HG03460 (cell line): ENCODE data around the gene ANK2.
"Not testable (repeated sequence)": the region's sequence is repeated elsewhere in the genome, so short reads cannot be mapped to it uniquely, and the experiment has no call there.

Experiments
- ATAC-seq: cut with Tn5 transposase; IDR thresholded peaks from one replicate; pipeline ENCODE4 v1.9.1; 2021; ENCODE audit not compliant: unreplicated experiment

The ANK2 gene

DNA sequence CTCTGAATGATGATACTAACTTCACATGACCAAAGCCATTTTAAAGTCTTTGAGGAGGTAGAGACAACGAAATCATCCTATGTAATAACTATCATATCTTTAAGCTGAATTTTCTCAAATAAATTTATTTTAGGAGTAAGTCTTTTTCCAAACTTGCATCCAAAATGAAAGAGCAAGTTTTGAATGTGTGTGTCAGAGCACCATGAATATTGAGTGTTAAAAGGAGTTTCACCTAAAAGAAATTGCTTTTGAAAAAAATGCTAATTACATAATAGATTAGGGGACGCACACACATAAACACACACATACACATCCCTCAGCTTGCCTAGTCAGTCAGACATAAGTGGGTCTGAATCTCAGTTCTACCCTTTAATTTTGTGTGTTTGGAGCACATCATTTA, 1.9 kb downstream of the ANK2 start:
- no peak for ATAC-seq

DNA sequence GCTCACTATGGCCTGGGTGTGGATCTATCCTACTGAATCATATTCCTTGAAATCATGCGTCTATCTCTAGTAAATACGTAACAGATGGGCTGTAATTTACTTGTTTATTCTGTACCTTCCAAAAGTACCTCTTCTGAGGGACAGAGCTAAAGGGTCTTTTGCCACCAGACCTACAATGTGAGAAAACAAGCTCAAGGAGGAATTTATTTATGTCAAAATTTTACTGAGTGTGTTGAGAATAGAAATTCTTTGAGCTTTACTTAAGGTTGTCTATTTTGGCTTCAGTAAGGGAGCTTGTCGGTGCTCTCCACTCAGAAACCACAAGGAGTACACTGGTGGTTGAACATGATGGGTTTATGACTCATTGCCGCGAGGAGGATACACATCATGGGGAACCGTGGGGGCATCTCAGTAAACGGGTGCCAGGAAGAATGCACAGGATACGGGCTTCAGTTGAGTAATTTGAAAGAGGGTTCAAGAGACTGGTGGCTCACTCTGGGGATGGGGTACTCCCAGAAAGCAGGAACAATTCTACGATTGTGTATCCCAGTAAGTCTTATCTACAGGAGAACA, 3.0 kb downstream of the ANK2 start:
- peak; percentile 97 for ATAC-seq

DNA sequence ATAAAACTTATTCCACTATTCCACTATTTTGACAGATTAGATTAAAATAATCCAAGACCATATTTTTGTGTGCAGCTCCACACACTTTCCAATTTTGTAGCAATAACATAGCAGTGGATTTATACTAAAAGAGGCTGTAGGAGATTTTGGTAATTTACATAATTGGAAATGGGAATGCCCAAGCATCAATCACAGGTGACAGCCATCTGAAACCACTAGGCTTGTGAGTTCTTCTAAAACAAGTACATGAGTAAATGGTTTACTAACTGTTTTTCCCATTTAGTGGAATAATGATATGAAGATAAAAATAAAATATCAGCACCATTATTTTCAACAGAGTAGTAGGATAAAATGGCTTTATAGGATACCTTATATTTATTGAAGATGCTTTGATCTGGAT, 4.4 kb downstream of the ANK2 start:
- no peak for ATAC-seq

DNA sequence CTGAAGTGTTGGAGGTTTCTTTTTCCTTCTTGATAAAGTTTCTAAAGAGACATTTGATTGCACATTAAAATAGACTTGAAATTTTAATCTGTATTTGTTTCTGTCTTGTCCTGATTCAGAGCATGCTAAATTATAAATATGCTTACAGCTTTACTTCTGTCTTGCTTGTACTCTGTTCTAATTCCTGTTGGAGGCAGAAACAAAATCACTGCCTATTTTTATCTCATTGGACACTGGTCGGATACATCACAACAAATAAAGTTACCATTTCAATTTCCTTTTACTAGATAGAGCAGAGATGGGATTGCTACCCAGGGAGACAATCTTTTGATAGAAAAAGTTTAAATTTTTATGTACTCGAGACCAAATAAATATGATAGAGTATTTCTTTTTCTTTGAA, 6.9 kb downstream of the ANK2 start:
- ATAC-seq = no peak

DNA sequence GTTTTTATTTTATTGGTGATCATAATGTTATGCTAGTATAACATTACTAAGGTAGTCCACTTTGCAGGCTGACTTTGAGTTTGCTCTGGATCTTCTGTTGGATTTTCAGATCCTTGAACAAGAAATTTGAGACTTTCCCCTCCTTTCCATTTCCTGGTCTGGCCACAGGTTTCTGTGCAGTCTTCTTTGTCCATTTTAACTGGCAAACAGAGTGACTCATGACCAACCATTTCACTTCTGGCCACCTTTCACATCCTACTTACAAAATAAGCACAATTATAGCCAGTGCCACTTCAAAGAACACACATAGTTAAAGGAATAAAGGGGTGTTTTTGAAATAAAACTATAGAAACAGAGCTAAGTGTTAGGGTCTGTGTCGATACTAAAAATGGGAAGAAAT, 8.4 kb downstream of the ANK2 start:
- no peak for ATAC-seq

DNA sequence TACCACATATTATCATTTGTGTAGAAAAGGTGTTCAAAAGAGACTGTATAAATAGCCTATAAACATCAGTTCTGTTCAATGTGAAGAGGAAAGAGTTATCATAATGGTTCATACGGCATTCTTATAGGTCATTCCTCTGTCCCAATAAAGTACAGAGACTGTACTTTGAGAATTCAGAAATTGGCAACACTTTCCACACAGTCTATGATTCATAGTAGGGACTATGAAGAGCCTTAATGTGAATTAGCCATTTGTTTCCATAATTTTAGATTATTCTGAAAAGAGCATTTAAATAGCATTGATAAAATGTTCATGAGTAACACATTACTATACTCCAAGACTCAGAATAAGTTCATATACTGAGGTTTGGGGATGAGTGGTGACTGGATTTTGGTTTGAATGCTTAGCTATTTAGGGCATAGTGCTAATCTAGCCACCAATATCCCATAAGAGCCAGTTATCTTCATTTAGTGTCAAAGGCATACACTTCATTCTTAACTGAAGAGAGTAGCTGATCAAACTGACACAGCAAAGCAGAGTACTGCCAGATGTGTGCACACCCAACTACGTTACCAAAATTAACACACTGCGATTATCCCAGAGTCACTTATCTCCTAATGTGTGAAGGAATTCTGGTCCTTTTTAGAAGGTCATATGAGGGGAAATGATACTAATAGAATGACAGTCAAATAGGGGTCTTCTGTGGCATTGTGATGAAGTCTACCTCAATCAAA, 10.2 kb downstream of the ANK2 start:
- no peak for ATAC-seq

DNA sequence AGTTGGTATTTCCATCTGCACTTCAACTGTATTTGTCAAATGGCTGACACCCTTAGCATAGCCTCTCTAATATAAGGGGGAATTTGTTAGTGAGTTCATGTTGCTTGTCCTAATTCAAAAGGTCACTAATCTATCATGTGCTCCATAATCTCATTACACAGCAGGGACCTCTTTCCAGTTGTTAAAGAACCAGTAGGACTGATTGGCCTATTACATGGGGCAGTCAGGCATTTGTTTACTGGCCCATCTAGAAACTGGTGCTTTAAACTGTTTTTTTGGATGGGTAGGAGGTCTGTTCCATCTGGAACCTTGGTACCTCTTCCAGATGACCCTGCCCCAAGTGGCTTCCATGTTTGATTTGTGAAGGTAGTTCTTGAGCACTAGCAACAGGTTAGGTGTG, 11.4 kb downstream of the ANK2 start:
- ATAC-seq = no peak

DNA sequence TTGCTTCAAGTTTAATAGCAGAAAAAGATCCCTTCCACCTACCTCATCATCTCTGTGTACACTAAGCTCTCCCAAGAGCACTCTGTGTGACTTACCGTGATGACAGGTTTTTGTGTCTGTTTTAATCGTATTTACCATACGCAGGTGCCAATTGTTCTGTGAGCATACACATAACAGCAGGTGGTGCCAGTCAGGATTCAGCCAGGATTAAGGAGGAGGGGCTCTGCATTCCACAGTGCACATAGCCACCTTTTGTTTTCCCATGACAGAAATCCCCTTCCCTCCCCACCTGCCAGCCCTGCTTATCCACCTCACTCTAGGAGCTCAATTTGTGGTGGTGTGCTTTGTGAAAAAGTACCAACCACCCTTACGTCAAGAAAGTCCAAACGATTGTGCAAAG, 14.8 kb downstream of the ANK2 start:
- no peak for ATAC-seq

DNA sequence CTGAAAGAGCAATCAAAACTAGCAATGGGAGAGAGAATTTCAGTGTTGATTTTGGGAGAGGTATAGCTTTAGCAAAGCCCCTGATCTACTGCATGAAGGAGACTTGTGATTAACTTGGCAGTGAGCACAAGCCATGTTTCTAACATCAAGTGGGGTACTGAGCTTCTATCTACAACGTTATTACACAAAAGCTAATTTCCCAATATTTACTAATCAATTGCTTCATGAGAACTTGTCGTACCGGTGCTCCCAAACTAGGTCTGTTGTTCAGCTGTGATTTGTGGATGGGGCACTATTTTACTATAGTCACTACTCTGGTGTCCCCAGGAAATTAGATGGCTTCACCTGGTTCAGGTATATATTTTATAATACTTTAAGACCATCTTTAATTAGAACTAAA, 16.2 kb downstream of the ANK2 start:
- ATAC-seq = no peak

DNA sequence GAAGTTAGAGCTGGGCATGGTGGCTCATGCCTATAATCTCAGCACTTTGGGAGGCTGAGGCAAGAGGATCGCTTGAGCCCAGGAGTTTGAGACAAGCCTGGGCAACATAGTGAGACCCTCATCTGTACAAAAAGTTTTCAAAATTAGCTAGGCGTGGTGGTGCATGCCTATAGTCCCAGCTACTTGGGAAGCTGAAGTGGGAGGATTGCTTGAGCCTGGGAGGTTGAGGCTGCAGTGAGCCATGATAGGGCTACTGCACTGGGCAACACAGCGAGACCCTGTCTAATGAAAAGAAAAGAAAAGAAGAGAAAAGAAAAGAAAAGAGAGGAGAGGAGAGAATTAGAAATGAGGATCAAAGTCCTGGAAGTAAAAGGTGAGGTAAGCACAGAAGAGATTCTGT, 19.3 kb downstream of the ANK2 start:
- ATAC-seq = not testable (repeated sequence)

DNA sequence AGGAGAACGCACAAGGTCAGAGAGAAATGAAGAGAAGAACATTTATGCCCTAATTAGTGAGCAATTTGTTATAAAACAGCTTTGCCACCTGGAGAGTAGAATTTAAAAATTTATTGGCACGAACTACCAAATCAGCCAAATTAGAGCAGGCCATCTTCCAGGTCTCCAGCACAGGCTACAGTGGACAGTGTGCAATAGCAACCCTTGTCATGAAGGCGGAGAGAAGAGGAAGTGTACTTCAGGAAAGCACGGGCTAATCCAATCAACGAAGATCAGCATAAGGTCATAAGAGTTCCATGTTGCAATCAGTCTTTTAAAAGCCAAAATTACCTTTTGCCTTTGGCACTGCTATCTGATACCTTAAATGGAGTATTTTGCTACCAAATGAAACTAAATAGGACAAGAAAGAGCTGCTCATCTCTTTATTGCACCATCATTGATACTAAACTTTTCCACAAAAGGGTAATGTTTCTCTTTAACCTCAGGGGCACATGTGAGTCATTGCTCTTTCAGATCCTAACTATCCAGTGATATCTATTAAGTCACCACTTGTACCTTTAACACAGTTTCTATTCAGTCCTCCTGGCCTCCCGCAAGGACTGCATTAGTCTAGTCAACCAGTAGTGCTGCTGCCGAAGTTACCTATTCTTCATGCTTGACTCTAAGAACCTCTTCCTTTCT, 19.9 kb downstream of the ANK2 start:
- no peak for ATAC-seq

DNA sequence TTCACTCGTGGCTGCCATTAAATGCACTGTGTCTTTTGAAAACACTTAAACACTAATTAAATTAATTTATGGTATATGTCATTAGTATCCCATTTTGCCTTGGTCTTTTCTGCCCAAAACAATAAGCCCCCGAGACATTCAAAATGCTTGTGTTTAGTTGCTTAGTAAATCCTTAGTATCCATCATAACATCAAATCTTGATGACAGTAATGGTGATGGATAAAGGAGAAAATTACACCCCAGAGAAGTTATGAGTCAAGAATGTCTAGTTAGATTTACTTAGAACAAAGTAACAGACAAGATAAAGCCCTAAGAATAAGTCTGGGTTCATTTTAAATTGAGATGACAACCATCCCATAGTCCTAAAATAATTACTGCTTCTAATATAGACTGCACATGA, 21.3 kb downstream of the ANK2 start:
- ATAC-seq = no peak

DNA sequence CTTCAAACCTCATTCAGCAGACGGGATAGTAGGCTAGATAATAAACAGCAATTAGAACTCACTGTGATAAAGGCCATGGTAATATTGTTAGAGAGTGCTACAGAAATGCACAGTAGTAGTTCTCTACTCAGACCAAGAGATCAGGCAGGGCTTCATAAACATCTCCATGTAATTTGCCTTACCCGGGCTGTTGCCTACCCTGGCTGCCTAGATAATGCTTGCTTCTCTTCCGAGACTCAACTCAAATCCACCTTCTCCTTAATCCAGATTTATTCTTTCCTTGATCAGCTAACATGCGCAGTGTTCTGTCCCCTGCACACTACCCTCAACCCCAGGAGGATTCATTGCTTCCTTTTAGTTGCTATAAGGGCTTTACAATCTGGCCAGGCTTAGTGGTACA, 21.8 kb downstream of the ANK2 start:
- ATAC-seq = no peak

DNA sequence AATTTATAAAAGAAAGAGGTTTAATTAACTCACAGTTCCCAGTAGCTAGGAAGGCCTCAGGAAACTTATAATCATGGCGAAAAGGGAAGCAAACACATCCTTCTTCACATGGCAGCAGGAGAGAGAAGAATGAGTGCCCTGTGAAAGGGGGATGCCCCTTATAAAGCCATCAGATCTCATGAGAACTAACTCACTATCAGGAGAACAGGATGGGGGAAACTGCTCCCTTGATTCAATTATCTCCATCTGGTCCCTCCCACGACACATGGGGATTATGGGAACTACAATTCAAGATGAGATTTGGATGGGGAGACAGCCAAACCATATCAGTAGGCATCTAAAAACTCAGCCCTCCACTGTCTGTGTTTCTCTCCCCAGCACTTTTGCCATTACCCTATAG, 22.4 kb downstream of the ANK2 start:
- no peak for ATAC-seq

DNA sequence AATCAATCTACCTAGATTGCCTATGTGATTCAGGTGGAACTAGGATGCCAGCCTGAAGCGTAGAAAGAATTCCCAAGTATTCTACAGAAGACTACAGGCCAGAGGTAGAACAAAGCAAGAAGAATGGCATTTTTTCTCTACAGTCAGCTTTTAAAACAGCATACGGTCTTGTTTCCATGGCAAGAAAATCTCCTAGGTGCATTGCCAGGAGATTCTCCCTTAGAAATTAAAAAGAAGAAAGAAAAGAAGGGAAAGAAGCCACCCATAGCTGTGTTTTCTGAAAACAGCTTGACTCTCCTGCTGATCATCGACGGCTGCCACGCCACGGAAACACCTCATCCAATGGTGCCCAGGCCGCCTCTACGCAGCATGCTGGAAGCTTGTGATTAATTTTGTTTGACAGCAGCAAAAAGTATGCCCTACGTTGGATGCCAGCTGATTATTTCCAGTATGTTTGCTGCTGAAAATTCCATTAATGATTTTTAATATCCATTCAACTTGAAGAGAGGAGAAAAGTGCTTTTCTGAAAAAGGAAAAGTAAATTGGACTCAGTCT, 24.1 kb downstream of the ANK2 start:
- ATAC-seq = no peak

DNA sequence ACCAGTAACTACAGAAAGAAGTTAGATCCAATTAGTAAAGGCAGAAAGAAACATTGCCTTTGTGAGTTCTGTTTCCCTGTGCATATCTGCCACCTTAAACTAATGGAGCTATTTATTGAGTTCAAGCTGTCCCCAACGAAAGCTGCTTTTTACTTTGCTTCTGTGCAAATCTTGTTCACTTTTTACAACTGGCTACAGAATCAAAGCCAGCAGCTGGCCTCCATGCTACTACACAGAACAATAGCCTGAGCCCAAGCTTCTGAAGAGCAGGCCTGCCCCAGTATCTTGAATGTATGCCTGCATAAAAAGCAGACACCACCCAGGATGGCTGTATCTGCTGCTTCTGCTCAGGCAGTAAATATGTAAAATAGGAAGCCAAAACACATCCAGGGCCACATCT, 28.1 kb downstream of the ANK2 start:
- no peak for ATAC-seq

DNA sequence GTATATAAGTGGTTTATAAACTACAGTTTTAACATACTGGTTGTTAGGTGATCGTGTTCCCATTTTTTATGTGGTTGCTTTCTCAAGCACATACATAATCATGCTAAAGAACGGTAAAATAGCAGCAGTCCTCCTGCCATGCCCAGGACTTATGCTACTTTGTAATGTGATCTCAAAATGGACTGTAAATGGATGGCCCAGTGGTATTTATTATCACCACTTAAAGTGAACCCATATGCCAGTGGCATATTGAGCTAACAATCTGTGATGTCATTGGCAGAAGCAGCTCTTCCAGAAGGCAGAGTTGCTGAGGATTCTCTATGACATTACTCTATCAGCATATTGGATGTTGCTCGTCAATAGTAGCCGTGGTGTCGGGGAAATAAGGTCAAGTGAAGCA, 28.6 kb downstream of the ANK2 start:
- ATAC-seq = no peak

DNA sequence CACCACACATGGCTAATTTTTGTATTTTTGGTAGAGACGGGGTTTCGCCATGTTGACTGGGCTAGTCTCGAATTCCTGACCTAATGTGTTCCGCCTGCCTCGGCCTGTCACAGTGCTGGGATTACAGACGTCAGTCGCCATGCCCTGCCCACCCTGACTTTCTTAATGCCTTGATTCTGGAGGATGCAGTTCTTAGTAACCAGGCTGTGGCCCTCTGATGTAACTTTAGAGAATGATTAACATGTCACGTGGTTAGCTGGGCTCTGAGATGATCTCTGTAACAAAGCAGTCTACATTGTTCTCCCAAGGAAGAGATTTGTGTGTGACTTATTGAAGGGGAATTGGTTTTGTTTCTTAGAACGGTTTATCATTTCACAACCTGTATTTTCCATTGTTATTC, 30.6 kb downstream of the ANK2 start:
- peak; percentile 66 for ATAC-seq

DNA sequence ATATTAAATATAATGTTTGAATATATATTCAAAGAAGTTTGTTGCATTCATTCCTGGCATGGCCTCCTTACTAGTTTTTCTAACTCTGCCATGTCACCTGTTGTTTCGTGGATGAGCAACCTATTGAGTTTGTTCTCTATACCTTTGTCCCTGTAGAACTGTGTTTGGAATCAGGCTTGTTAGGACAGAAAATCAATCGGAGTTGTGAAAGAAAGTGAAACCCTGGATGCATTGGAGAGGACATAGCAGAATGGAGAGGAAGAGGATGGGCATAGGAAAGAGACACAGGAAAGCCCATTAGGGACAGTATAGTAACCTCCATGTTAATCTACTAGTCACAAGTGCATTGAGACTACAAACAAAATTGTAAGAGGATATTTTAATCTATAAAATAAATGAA, 31.2 kb downstream of the ANK2 start:
- no peak for ATAC-seq

DNA sequence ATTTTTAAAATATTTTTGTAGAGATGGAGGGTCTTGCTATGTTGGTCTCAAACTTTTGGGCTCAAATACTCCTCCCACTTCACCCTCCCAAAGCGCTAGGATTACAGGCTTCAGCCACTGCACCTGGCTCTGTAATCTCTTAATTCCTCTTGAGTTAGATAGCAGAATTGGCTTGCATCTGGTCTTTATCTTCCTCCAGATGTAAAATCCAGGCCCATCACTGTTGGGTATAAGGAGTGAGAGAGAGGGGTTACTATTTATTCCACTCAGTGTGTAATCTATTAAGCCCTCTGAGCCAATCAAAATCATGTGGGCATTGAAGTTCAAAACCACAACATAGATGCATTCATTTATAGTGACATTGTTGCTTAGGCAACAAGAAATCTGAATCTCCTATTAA, 33.9 kb downstream of the ANK2 start:
- no peak for ATAC-seq

DNA sequence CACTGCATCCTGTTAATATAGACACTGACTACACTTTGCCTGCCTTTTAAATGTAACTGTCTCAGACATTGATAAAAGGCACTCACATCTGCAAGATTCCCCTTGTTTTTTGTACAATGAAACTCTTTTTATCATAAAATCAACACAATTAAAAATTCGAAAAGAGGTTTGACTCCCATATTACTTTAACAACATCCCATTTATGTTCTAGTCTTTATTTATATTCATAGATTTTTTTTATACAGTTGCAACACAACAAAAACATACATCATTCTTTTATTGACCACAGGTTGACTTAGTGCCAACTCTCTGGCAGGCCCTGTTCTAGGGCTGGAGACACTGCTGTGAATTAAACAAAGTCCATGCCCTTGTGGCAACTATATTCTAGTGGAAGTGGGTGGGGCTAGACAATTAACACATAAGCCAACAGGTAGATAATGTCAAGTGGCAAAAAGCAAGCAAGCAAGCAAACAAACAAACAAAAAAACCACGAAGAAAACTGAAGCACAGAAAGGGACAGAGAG, 36.8 kb downstream of the ANK2 start:
- no peak for ATAC-seq

DNA sequence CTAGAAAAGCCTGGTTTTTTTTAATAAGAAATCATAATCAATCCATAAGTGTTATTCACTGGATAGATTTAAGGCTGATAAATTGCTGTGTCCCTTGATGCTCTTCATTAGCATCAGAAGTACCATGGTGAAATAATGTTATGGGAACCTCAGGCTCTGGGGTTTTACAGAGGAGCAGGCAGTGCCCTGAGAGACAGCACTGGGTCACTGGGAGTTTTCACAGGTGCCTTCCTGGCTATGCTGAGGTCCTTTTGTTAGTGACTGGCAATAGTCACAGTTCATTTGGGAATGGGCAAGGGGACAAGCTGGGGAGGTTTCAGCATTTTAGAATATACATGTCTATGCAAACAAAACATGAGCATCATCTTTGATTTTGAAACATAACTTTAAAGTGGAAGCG, 38.6 kb downstream of the ANK2 start:
- no peak for ATAC-seq
